Pancreas (tissue), 10 donors: ENCODE data around the gene HIF3A. TPM values are rescaled to one million over a fixed set of nuclear protein-coding genes. Genes with fewer than 3 reads are reported as not detected.
A peak's percentile ranks its signal among the peaks of the same experiment; 100 is the strongest.

ENCODE experiments used
- ATAC-seq, 4 donors: fragments of 200-7000 bp; cut with Tn5 transposase; one replicate each; pipeline versions ENCODE4 v1.8.0 to v1.9.1; 2020; ENCODE audit warnings: mild to moderate bottlenecking in 4 of 4, moderate library complexity in 4 of 4
- DNase-seq, 6 donors: peaks; one replicate each; pipeline ENCODE4 v3.0.0-alpha.2; 2020
- FAIRE-seq: peaks from 2 replicates; lab custom pipeline; 2012; peaks lifted over from hg19 to GRCh38; lab: Jason Lieb, UNC
- H3K27ac ChIP-seq, 4 donors: fragments of 200-600 bp; sonication (generic); 1 replicate in 3 of 4; 2 replicates in 1 of 4; pipeline versions ENCODE4 v1.5.0 to v1.8.0; 2020
- H3K27me3 ChIP-seq, 4 donors: fragments of 200-600 bp; one replicate each; pipeline ENCODE4 v1.8.0; 2021
- H3K36me3 ChIP-seq, 3 donors: fragments of 200-600 bp; sonication (generic) in 1 of 3; one replicate each; pipeline versions ENCODE4 v1.5.0 to v1.8.0; 2020 to 2021
- H3K4me1 ChIP-seq, 3 donors: fragments of 200-600 bp; one replicate each; pipeline ENCODE4 v1.8.0; 2021
- H3K4me3 ChIP-seq, 4 donors: fragments of 200-600 bp; sonication (generic) in 2 of 4; one replicate each; pipeline versions ENCODE4 v1.5.0 to v1.8.0; 2020 to 2021
- H3K9me3 ChIP-seq, 4 donors: fragments of 200-600 bp; one replicate each; pipeline ENCODE4 v1.8.0; 2021
- CTCF ChIP-seq, 4 donors: fragments of 200-600 bp; sonication (generic) in 3 of 4; IDR thresholded peaks; one replicate each; pipeline versions ENCODE4 v1.5.0 to v1.8.0; 2021; ENCODE audit warnings: antibody characterized with exemption in 4 of 4
- WGBS, 2 donors: extraction: QIAGEN DNeasy Blood & Tissue Kit; methylation state at CpG; one replicate each; pipeline ENCODE4 v1.1.7; 2013; 5-methylcytosine and 5-hydroxymethylcytosine counted together
- intact Hi-C, 3 donors: fragments of 100-400 bp; cut with DNase I; formaldehyde crosslinking; loops; one replicate each; pipeline versions ENCODE4 v1.11.1 to v1.14.2; 2022
- polyA plus RNA-seq, 2 donors: library from polyadenylated mRNA; stranded (reverse); fragments of 200-250 nt; gene quantifications; one replicate each; pipeline ENCODE4 v1.2.3, GENCODE V29; 2013
- total RNA-seq, 6 donors: library from RNA; stranded (reverse); fragmentation: NEBNext Ultra II Directional in 4 of 6; extraction: Animal tissue kit (Norgen Biotek cat#: 25700) in 4 of 6; gene quantifications; one replicate each; pipeline versions ENCODE4 v1.2.1 to v1.2.4, GENCODE V29; 2021 to 2023
- donor health status: healthy with polysubstance abuse.
- donor health status: DM: no; HTN: no; CAD: no; lungs with moderate emphysema.
- donor health status: DM: no; HTN: no; CAD: no.
- donor health status: control.
- donor health status: control.
- donor health status: Bipolar disorder and iron deficiency.
- donor health status: DM: yes; HTN: yes; CAD: no.
- donor health status: DM: no; HTN: no; CAD: no.
- donor health status: DM: no; HTN: no; CAD: no.
- donor health status: DM: yes; HTN: yes; CAD: no.

HIF3A gene
- total and polyA plus RNA-seq, 8 donors = 0.71 to 27.6 (median 5.2) TPM

GRCh38 chr19:46344363-46344762 lies 47.5 kb downstream of the HIF3A start:
- intact Hi-C loops = no loop called here
- Histone ChIP-seq H3K27ac (no peak overlapping the region), H3K9me3 (no peaks in the 10 kb centered on the region), H3K4me1 (peaks cover 2 to 12% (median 3%) of the 10 kb centered on the region in 3 donors), H3K4me3 (no peak overlapping the region), H3K27me3 (no peaks in the 10 kb centered on the region), H3K36me3 (no peaks in the 10 kb centered on the region)
- no peak for FAIRE-seq
- no peak for DNase-seq
- 67 to 81% methylated on average over 1 of the region's 1 CpG for WGBS, 2 donors
- no peak for ATAC-seq
- TF ChIP-seq CTCF (IDR thresholded peaks at IDR 0.05) = no peak

- H3K4me1 ChIP-seq = peaks cover 9 to 20% (median 10%) of the 10 kb centered on the region in 3 donors
- DNase-seq (no peak), FAIRE-seq (no peak), ATAC-seq (no peak)
- no peak overlapping the region for H3K27ac ChIP-seq
- H3K36me3 ChIP-seq = no peaks in the 10 kb centered on the region
- no peaks in the 10 kb centered on the region for H3K27me3 ChIP-seq
- intact Hi-C loops = no loop called here
- WGBS, 2 donors = 74 to 79% methylated on average over 5 of the region's 5 CpGs
- no peak for TF ChIP-seq CTCF (IDR thresholded peaks at IDR 0.05)
- no peak overlapping the region for H3K4me3 ChIP-seq
- H3K9me3 ChIP-seq = no peaks in the 10 kb centered on the region
Measured at GRCh38 chr19:46345157-46345556, 48.3 kb downstream of the HIF3A start.

GRCh38 chr19:46346821-46347571 lies 50.2 kb downstream of the HIF3A start, which contains the start of gene PPP5C:
PPP5C (plus strand) TSS chr19:46347087; CDS start chr19:46347097, 10 bp downstream.
- Histone ChIP-seq H3K4me1 (peaks cover 22 to 36% (median 26%) of the 10 kb centered on the region in 3 donors), H3K9me3 (no peaks in the 10 kb centered on the region), H3K4me3 (peak within 1 kb of the TSS; percentile 59 to 100 (median 97)), H3K36me3 (no peaks in the 10 kb centered on the region), H3K27me3 (no peaks in the 10 kb centered on the region), H3K27ac (peak within 1 kb of the TSS; percentile 59 to 86 (median 77))
- DNase-seq (peak; percentile 89 to 97 (median 93)), ATAC-seq (peak; percentile 89 to 96 (median 94)), FAIRE-seq (no peak)
- 0% methylated on average over 62 of the region's 62 CpGs for WGBS, 2 donors
- intact Hi-C loops = no loop called here
- TF ChIP-seq CTCF (IDR thresholded peaks at IDR 0.05) = peak; percentile 30 to 44 (median 38)

- no peak overlapping the region for H3K27ac ChIP-seq
- DNase-seq = no peak
- no peaks in the 10 kb centered on the region for H3K36me3 ChIP-seq
- H3K9me3 ChIP-seq = no peaks in the 10 kb centered on the region
- 0 to 1% methylated on average over 3 of the region's 3 CpGs for WGBS, 2 donors
- intact Hi-C loops = no loop called here
- H3K4me1 ChIP-seq = peaks cover 22 to 36% (median 26%) of the 10 kb centered on the region in 3 donors
- no peak for ATAC-seq
- no peak for TF ChIP-seq CTCF (IDR thresholded peaks at IDR 0.05)
- no peak for FAIRE-seq
- H3K27me3 ChIP-seq = no peaks in the 10 kb centered on the region
- H3K4me3 ChIP-seq = peak overlapping the region; percentile 59 to 100 (median 97)
Measured at GRCh38 chr19:46347572-46347883, 50.7 kb downstream of the HIF3A start.

GRCh38 chr19:46347985-46348384 lies 51.1 kb downstream of the HIF3A start:
- WGBS, 2 donors = 78 to 82% methylated on average over 4 to 5 of the region's 5 CpGs
- no peaks in the 10 kb centered on the region for H3K9me3 ChIP-seq
- no peak overlapping the region for H3K27ac ChIP-seq
- intact Hi-C loops = no loop called here
- H3K36me3 ChIP-seq = no peaks in the 10 kb centered on the region
- FAIRE-seq = no peak
- H3K27me3 ChIP-seq = no peaks in the 10 kb centered on the region
- DNase-seq = no peak
- H3K4me1 ChIP-seq = peaks cover 22 to 36% (median 26%) of the 10 kb centered on the region in 3 donors
- H3K4me3 ChIP-seq = peak overlapping the region in 2 of 4 donors; percentile 59 to 100
- TF ChIP-seq CTCF (IDR thresholded peaks at IDR 0.05) = no peak
- ATAC-seq = no peak
